ENCODE data around the gene CACNA1D. TPM values are rescaled to one million over a fixed set of nuclear protein-coding genes. Genes with fewer than 3 reads are reported as not detected.

CACNA1D gene
- total and polyA plus RNA-seq, 2 donors from 2014 or later, result 3.7 to 35.7 TPM

- H3K9me3 ChIP-seq (ENCODE audit: control insufficient read depth in 2 of 3, insufficient read depth in 1 of 3, low read length in 3 of 3), result no peaks in the 10 kb centered on the region
- intact Hi-C loops (cut with DNase I), result no loop called here
- peak overlapping the region; percentile 34 to 44 for H3K27ac ChIP-seq (ENCODE audit: low read depth in 2 of 2, low read length in 2 of 2)
- DNase-seq, result no peak
- no peaks in the 10 kb centered on the region for H3K27me3 ChIP-seq (ENCODE audit: control insufficient read depth, insufficient read depth, low read length)
- no peak overlapping the region for H3K4me3 ChIP-seq (ENCODE audit: low read length in 3 of 3)
- FAIRE-seq, result no peak
- peaks cover 0 to 8% (median under 1%) of the 10 kb centered on the region in 3 donors for H3K4me1 ChIP-seq (ENCODE audit: control insufficient read depth in 2 of 3, insufficient read depth in 2 of 3, low read depth in 1 of 3, low read length in 3 of 3)
- TF ChIP-seq CTCF (IDR thresholded peaks at IDR 0.05; ENCODE audit: borderline replicate concordance, extremely low read depth, insufficient read depth), result no peak
- no peak overlapping the region for H3K9ac ChIP-seq (ENCODE audit: low read length in 3 of 3)
- peaks cover 3 to 5% (median 3%) of the 10 kb centered on the region in 3 donors for H3K36me3 ChIP-seq (ENCODE audit: control insufficient read depth in 2 of 3, insufficient read depth in 3 of 3, low read length in 3 of 3)
Observed at GRCh38 chr3:53858096-53858741, 363.8 kb downstream of the CACNA1D start.

GRCh38 chr3:53859178-53859577 lies 364.8 kb downstream of the CACNA1D start:
- Histone ChIP-seq H3K9me3 (ENCODE audit: control insufficient read depth in 2 of 3, insufficient read depth in 1 of 3, low read length in 3 of 3) (no peaks in the 10 kb centered on the region), H3K36me3 (ENCODE audit: control insufficient read depth in 2 of 3, insufficient read depth in 3 of 3, low read length in 3 of 3) (peaks cover 5% of the 10 kb centered on the region in 3 donors), H3K9ac (ENCODE audit: low read length in 3 of 3) (no peak overlapping the region), H3K4me1 (ENCODE audit: control insufficient read depth in 2 of 3, insufficient read depth in 2 of 3, low read depth in 1 of 3, low read length in 3 of 3) (peaks cover 0 to 8% (median 4%) of the 10 kb centered on the region in 3 donors), H3K27me3 (ENCODE audit: control insufficient read depth, insufficient read depth, low read length) (no peaks in the 10 kb centered on the region), H3K4me3 (ENCODE audit: low read length in 3 of 3) (no peak overlapping the region), H3K27ac (ENCODE audit: low read depth in 2 of 2, low read length in 2 of 2) (no peak overlapping the region)
- FAIRE-seq, result no peak
- TF ChIP-seq CTCF (IDR thresholded peaks at IDR 0.05; ENCODE audit: borderline replicate concordance, extremely low read depth, insufficient read depth), result no peak
- intact Hi-C loops (cut with DNase I), result no loop called here
- DNase-seq, result no peak

GRCh38 chr3:53860196-53860595 lies 365.8 kb downstream of the CACNA1D start:
- Histone ChIP-seq H3K9me3 (ENCODE audit: control insufficient read depth in 2 of 3, insufficient read depth in 1 of 3, low read length in 3 of 3) (no peaks in the 10 kb centered on the region), H3K36me3 (ENCODE audit: control insufficient read depth in 2 of 3, insufficient read depth in 3 of 3, low read length in 3 of 3) (peaks cover 5 to 8% (median 5%) of the 10 kb centered on the region in 3 donors), H3K4me3 (ENCODE audit: low read length in 3 of 3) (no peak overlapping the region), H3K27ac (ENCODE audit: low read depth in 2 of 2, low read length in 2 of 2) (no peak overlapping the region), H3K27me3 (ENCODE audit: control insufficient read depth, insufficient read depth, low read length) (no peaks in the 10 kb centered on the region), H3K9ac (ENCODE audit: low read length in 3 of 3) (no peak overlapping the region), H3K4me1 (ENCODE audit: control insufficient read depth in 2 of 3, insufficient read depth in 2 of 3, low read depth in 1 of 3, low read length in 3 of 3) (peaks cover 0 to 8% (median 4%) of the 10 kb centered on the region in 3 donors)
- DNase-seq (no peak), FAIRE-seq (no peak)
- no peak for TF ChIP-seq CTCF (IDR thresholded peaks at IDR 0.05; ENCODE audit: borderline replicate concordance, extremely low read depth, insufficient read depth)
- intact Hi-C loops (cut with DNase I), result no loop called here

All from kidney (tissue), 14 donors.